ENCODE results near the gene KIFBP.
A peak's percentile ranks its signal among the peaks of the same experiment; 100 is the strongest.

Gene KIFBP

DNA sequence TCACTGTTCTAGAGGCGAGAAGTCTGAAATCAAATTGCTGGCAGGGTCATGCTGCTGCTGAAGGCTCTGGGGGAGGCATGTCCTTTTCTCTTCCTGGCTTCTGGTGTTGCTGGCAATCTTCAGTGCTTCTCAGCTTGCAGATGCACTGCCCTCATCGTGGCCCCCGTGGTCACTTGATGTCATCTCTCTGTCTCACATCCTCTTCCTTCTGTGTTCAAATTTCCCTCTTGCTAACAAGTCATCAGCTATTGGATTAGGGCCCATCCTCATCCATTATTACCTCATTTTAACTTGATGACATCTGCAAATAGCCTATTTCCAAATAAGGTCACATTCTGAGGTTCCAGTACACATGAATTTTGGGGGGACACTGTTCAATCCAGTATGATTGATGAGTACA lies 62.7 kb downstream of the KIFBP start:
- TF ChIP-seq, protein P1, sequence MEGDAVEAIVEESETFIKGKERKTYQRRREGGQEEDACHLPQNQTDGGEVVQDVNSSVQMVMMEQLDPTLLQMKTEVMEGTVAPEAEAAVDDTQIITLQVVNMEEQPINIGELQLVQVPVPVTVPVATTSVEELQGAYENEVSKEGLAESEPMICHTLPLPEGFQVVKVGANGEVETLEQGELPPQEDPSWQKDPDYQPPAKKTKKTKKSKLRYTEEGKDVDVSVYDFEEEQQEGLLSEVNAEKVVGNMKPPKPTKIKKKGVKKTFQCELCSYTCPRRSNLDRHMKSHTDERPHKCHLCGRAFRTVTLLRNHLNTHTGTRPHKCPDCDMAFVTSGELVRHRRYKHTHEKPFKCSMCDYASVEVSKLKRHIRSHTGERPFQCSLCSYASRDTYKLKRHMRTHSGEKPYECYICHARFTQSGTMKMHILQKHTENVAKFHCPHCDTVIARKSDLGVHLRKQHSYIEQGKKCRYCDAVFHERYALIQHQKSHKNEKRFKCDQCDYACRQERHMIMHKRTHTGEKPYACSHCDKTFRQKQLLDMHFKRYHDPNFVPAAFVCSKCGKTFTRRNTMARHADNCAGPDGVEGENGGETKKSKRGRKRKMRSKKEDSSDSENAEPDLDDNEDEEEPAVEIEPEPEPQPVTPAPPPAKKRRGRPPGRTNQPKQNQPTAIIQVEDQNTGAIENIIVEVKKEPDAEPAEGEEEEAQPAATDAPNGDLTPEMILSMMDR (IDR thresholded peaks at IDR 0.05; ENCODE audit: insufficient read depth, low read depth, low read length, missing control alignments) = no peak
- peak; percentile 85 for DNase-seq (ENCODE audit: low read depth)
- no peak overlapping the region for H3K4me3 ChIP-seq (ENCODE audit: low read depth, low read length)

DNA sequence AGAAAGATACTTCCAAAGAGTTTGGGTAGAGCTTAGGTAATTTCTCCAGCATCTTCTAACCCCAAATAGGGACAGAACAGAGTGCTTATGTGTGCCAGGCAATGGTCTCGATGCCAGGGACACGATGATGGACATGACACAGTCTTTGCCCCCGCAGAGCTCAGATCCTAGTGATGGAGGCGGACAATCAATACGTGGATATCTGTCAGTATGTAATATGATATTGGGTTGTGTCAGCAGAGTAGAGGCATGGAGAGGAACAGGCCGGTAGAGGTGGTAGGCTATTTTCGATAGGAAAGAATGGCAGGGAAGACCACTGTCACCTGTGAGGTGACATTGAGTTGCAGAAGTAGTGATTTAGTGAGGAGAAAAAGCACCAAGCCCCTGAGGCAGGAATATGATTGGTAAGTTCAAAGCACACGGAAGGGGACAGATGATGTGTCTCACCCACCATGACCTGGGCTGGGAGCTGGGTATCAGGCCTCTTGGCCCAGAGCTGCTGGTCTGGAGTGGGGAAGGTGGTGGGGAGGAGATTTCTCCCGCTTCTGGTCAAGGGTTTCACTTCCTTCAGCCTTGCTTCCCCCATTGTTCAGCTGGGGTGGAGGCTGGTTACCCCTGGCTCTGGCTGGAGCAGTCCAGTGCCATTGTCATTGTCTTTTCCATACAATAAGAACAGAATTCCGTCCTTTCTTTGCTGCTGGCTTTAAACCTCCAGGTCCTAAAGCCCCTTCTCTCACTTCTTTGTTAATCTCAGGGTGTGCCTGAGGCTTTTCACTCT lies 63.3 kb downstream of the KIFBP start:
- TF ChIP-seq, protein P1 (IDR thresholded peaks at IDR 0.05; ENCODE audit: insufficient read depth, low read depth, low read length, missing control alignments) = no peak
- peak; percentile 75 for DNase-seq (ENCODE audit: low read depth)
- no peak overlapping the region for H3K4me3 ChIP-seq (ENCODE audit: low read depth, low read length)

DNA sequence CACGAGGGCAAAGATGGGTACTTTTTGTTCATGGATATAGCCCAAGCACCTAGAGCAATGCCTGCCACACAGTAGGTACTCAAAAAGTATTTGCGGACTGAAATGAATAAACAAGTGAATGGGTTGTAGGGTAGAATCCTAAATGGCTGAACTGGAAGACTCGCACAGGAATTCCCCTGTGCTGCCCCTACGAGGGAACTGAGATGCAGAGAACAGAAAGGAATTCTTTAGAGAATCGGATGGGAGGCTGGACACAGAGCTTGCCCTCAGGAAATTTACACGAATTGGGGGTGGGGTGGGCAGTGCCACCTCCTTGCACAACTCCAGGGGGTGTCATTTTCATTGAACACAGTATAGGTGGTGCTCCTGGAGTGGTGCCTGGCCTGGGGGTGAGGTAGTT lies 64.1 kb downstream of the KIFBP start:
- TF ChIP-seq, protein P1 (IDR thresholded peaks at IDR 0.05; ENCODE audit: insufficient read depth, low read depth, low read length, missing control alignments) = peak; percentile 5
- no peak for DNase-seq (ENCODE audit: low read depth)
- no peak overlapping the region for H3K4me3 ChIP-seq (ENCODE audit: low read depth, low read length)

DNA sequence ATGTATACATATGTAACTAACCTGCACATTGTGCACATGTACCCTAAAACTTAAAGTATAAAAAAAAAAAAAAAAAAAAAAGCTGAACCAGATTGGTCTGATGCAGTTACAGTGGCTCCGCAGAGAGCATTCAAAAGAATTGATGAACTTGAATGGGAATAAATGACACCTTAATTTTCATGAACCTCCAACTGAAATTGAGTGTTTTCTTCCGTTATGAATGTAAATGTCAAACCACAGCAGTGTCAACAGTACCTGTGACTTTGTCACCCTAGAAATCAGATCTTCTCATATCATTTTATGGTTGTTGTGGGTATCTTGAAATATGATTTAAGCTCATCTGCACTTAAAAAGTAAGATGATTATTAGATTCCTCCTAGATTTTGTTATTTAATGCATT lies 66.6 kb downstream of the KIFBP start:
- no peak overlapping the region for H3K4me3 ChIP-seq (ENCODE audit: low read depth, low read length)
- TF ChIP-seq, protein P1 (IDR thresholded peaks at IDR 0.05; ENCODE audit: insufficient read depth, low read depth, low read length, missing control alignments) = no peak
- peak; percentile 59 for DNase-seq (ENCODE audit: low read depth)

DNA sequence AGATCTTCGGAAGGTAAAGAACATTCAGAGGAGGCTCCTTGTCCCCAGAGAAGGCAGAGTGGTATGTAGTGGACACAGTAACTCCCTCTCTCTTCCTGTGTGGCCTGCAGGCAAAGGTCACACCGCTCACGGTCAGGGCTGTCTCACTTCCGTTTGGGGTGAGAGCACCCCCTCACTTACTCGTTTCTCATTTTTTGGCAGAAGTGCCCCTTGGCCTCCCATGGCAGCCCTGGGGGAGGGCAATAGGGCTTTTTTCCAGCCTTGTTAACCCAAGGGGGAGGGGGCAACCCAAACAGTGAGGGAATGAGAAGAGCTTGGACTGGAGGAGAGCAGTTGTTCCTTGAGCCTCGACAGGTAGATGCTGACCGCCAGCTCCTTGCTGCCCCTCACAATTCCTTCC lies 67.5 kb downstream of the KIFBP start:
- peak; percentile 75 for DNase-seq (ENCODE audit: low read depth)
- TF ChIP-seq, protein P1 (IDR thresholded peaks at IDR 0.05; ENCODE audit: insufficient read depth, low read depth, low read length, missing control alignments) = no peak
- peak overlapping the region; percentile 6; the same call in 1 of the 2 replicates for H3K4me3 ChIP-seq (ENCODE audit: low read depth, low read length)

DNA sequence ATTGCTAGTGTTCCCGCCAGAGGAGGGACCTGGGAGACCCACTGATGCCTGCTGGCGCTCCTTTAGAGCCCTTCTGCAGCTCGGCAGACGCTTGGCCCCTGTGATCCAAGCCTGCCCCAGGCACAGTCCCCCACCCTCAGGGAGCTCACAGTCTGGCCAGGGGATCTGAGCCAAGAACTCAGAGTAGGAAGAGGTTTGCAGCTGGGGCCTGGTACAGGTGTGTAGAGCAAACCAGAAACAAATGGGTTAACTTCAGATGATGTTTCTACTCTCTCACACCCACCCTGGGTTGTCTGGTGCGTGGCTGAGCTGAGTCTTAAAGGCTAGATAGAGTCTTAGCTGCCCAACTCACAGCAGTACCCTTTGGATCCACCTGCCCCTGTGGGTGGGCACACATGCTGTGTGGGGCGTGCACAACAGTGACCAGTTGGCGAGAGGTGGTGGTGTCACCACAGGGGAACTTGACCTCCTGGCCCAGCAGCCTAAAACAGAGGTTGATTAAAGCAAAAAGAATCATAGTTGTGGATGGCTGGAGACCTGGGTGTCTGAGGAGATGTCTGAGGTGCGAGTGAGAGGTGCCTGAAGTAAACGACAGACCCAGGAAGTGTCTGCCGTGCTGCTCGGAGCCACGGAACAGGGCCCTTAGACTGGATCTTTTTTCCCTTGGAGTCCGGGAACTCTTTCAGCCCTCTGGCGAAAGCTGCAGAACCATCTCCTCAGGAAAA lies 68.1 kb downstream of the KIFBP start:
- TF ChIP-seq, protein P1 (IDR thresholded peaks at IDR 0.05; ENCODE audit: insufficient read depth, low read depth, low read length, missing control alignments) = no peak
- no peak overlapping the region for H3K4me3 ChIP-seq (ENCODE audit: low read depth, low read length)

More for the DNA sequence above, 68.1 kb downstream of the KIFBP start:
- no peak for DNase-seq (ENCODE audit: low read depth)

All from GM12865 (cell line).